GM12892 (cell line): ENCODE measurements around the gene TXNDC12.

ENCODE experiments used
- POLR2A ChIP-seq: IDR thresholded peaks from 2 replicates; pipeline ENCODE4 v1.6.1; 2011; ENCODE audit warnings: low read depth, low read length, control low read depth
- POLR2AphosphoS5 ChIP-seq: IDR thresholded peaks from 2 replicates; pipeline ENCODE4 v1.6.1; 2011; ENCODE audit warnings: low read depth, low read length, control low read depth
- TAF1 ChIP-seq: IDR thresholded peaks from 2 replicates; pipeline ENCODE4 v1.6.1; 2011; ENCODE audit warnings: low read depth, mild to moderate bottlenecking, control low read depth, low read length, borderline replicate concordance

DNA sequence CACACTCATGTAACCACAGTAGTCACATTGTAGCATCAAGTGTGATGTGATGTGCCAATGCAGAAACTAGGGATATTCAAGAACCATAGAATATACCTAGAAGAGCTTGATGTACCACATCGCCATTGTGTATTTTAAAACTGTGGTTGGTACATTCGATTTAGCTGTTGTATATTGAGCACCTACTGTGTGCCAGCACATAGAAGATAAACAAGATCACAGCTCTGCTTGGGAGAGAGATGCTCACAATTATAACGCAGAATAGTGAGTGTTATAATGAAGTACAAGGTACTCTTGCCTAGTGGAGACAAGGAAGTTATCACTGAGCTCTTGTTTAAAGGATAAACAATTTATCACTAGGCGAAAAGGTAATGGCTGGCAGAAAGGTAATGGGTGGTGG is 5.8 kb upstream of the TXNDC12 start:
- TF ChIP-seq POLR2AphosphoS5 (no peak), POLR2A (no peak), TAF1 (no peak)
